Prostate gland (tissue), 2 donors: ENCODE results near the gene CEP295NL.

Source experiments
- POLR2A ChIP-seq: fragments of 450-650 bp; IDR thresholded peaks from one replicate; pipeline ENCODE4 v1.6.1; 2016; ENCODE audit warnings: antibody characterized with exemption, mild to moderate bottlenecking
- TF ChIP-seq, protein P1 (sequence below), 4 experiments: fragments of 200-600 bp in 2 of 4; fragments of 450-650 bp in 2 of 4; sonication (generic) in 2 of 4; IDR thresholded peaks; 1 replicate in 3 of 4; 2 replicates in 1 of 4; pipeline ENCODE4 v1.5.1; 2016 to 2019; ENCODE audit warnings: antibody characterized with exemption in 4 of 4, mild to moderate bottlenecking in 2 of 4, moderate library complexity in 2 of 4

DNA sequence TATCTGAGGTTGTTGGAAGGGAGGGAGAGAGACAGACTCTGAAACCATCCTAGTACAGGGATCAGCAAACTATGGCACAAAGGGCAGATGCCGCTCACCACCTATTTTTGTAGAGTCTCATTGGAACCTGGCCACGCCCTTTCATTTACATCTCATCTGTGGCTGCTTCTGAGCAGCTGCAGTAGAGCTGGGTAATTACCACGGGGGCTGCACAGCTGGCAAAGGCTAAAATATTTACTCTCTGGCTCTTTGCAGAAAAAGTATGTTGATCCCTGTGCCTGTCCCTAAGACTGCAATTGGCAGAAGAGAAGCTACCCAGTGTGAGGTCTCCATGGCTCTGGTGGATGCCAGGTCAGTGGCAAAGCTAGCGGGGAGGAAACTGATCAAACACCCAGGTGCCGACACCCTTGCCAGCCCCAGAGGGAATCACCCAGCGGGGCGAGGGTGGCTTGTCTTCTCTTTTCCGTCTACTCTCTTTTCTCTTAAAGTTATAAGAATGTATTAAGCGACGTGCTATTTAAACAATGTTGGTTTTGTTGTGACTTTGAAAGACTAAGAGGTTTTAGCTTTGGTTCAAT, 14.0 kb downstream of the CEP295NL start:
- TF ChIP-seq, protein P1, sequence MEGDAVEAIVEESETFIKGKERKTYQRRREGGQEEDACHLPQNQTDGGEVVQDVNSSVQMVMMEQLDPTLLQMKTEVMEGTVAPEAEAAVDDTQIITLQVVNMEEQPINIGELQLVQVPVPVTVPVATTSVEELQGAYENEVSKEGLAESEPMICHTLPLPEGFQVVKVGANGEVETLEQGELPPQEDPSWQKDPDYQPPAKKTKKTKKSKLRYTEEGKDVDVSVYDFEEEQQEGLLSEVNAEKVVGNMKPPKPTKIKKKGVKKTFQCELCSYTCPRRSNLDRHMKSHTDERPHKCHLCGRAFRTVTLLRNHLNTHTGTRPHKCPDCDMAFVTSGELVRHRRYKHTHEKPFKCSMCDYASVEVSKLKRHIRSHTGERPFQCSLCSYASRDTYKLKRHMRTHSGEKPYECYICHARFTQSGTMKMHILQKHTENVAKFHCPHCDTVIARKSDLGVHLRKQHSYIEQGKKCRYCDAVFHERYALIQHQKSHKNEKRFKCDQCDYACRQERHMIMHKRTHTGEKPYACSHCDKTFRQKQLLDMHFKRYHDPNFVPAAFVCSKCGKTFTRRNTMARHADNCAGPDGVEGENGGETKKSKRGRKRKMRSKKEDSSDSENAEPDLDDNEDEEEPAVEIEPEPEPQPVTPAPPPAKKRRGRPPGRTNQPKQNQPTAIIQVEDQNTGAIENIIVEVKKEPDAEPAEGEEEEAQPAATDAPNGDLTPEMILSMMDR (IDR thresholded peaks at IDR 0.05), result no peak
- no peak for TF ChIP-seq POLR2A
